Mammary epithelial cell (primary cell): Measurements from ENCODE around the gene CRIM1.

Source experiments
- CTCF ChIP-seq, 2 donors: IDR thresholded peaks in 1 of 2; conservative IDR thresholded peaks in 1 of 2; 2 replicates each; pipeline ENCODE4 v1.5.1; 2011 to 2012; ENCODE audit warnings: inconsistent platforms in 2 of 2, low read length in 2 of 2, mild to moderate bottlenecking in 2 of 2, control low read depth in 1 of 2, low read depth in 1 of 2; ENCODE audit not compliant: insufficient read depth in 1 of 2; ENCODE audit errors: extremely low read depth in 1 of 2
- EZH2 ChIP-seq: IDR thresholded peaks from 2 replicates; pipeline ENCODE4 v1.6.1; 2012; ENCODE audit warnings: low read length, inconsistent platforms, borderline replicate concordance

DNA sequence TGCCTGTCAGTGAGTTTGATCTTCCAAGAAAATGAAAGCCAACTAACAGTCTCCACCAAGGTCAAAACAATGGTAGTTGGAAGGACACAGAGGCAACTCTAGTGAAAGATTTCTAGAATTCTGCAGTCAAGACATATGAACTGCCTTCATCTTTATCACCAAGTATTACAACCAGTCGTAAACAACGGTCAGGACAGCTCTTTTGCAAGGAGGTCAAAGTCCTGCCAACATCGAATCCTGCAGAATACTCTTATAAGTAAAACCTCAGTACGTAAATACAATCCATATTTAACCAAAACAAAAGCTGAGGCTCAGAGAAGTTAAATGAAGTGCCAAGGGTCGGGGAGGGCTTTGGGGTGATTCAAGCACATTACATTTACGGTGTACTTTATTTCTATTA is 239.3 kb downstream of the CRIM1 start:
- TF ChIP-seq CTCF (conservative IDR thresholded peaks at IDR 0.05 in 1 of 2, IDR thresholded peaks at IDR 0.05 in 1 of 2; ENCODE audit: extremely low read depth in 1 of 2, insufficient read depth in 1 of 2, low read depth in 1 of 2, low read length in 2 of 2), result no peak
- no peak for TF ChIP-seq EZH2
